BJ (cell line): Measurements from ENCODE around the gene TM4SF1. TPM values are rescaled to one million over a fixed set of nuclear protein-coding genes. Genes with fewer than 3 reads are reported as not detected.

Source experiments
- CTCF ChIA-PET: fragments of 350-600 bp; formaldehyde crosslinking; extraction: SDS; loops from one replicate; lab custom pipeline; 2021; ENCODE audit warnings: antibody characterized with exemption, inconsistent platforms; lab: Yijun Ruan, JAX
- POLR2A ChIA-PET: fragments of 300-600 bp; sonication (Branson Sonifier 250); formaldehyde crosslinking; extraction: SDS; loops from one replicate; lab custom pipeline; 2021; ENCODE audit warnings: antibody characterized with exemption; lab: Charles Lee
- DNase-seq: peaks from one replicate; pipeline ENCODE4 v3.0.0-alpha.2; 2011; ENCODE audit warnings: low read depth
- H3K27me3 ChIP-seq: 2 replicates; pipeline ENCODE4 v1.6.0; 2011; ENCODE audit warnings: low read length; ENCODE audit not compliant: control insufficient read depth, insufficient read depth
- H3K36me3 ChIP-seq: 2 replicates; pipeline ENCODE4 v1.5.1; 2011; ENCODE audit warnings: low read length; ENCODE audit not compliant: control insufficient read depth, insufficient read depth
- H3K4me3 ChIP-seq: 2 replicates; pipeline ENCODE4 v1.5.1; 2011; ENCODE audit warnings: low read depth, mild to moderate bottlenecking, control low read depth, low read length
- CTCF ChIP-seq: IDR thresholded peaks from 2 replicates; pipeline ENCODE4 v1.5.1; 2011; ENCODE audit warnings: low read depth, mild to moderate bottlenecking, control low read depth, inconsistent platforms, low read length, moderate library complexity; ENCODE audit not compliant: insufficient read depth
- polyA plus RNA-seq: library from polyadenylated mRNA; depleted of rRNA; stranded (reverse); fragments of >200 nt; gene quantifications from 2 replicates; pipeline ENCODE4 v1.2.3, GENCODE V29; 2011

Gene TM4SF1
- polyA plus RNA-seq, 1 experiment, result 48.0 TPM

GRCh38 chr3:149417727-149418126 is 40.3 kb upstream of the TM4SF1 start:
- CTCF ChIA-PET, result interaction anchor here (0.6 to 0.8 kb wide), 2 partner anchors 9 to 16 kb away, joined by 3 read pairs; no protein-coding TSS in a partner anchor
- POLR2A ChIA-PET, result no interaction called here
- no peak overlapping the region for H3K4me3 ChIP-seq
- DNase-seq, result no peak
- no peaks in the 10 kb centered on the region for H3K27me3 ChIP-seq
- no peaks in the 10 kb centered on the region for H3K36me3 ChIP-seq
- TF ChIP-seq CTCF, result no peak

- POLR2A ChIA-PET, result no interaction called here
- no peak overlapping the region for H3K4me3 ChIP-seq
- CTCF ChIA-PET, result interaction anchor here (0.6 to 1.7 kb wide), 2 partner anchors 8 to 62 kb away, joined by 3 read pairs; no protein-coding TSS in a partner anchor
- no peak for DNase-seq
- no peaks in the 10 kb centered on the region for H3K36me3 ChIP-seq
- H3K27me3 ChIP-seq, result no peaks in the 10 kb centered on the region
- no peak for TF ChIP-seq CTCF
Observed at GRCh38 chr3:149417174-149417573, 39.7 kb upstream of the TM4SF1 start.

GRCh38 chr3:149415484-149415883 is 38.0 kb upstream of the TM4SF1 start:
- CTCF ChIA-PET, result interaction anchor here (1.7 kb wide), 1 partner anchor 64 kb away, joined by 3 read pairs; no protein-coding TSS in a partner anchor
- Histone ChIP-seq H3K4me3 (no peak overlapping the region), H3K27me3 (no peaks in the 10 kb centered on the region), H3K36me3 (no peaks in the 10 kb centered on the region)
- no peak for DNase-seq
- TF ChIP-seq CTCF, result no peak
- POLR2A ChIA-PET, result no interaction called here

- no peak for TF ChIP-seq CTCF
- H3K27me3 ChIP-seq, result no peaks in the 10 kb centered on the region
- POLR2A ChIA-PET, result no interaction called here
- no peak overlapping the region for H3K4me3 ChIP-seq
- CTCF ChIA-PET, result interaction anchor here (0.7 kb wide), 1 partner anchor 41 kb away, joined by 3 read pairs; no protein-coding TSS in a partner anchor
- no peak for DNase-seq
- no peaks in the 10 kb centered on the region for H3K36me3 ChIP-seq
Observed at GRCh38 chr3:149414557-149415231, 37.2 kb upstream of the TM4SF1 start.

GRCh38 chr3:149411583-149411982 is 34.1 kb upstream of the TM4SF1 start:
- Histone ChIP-seq H3K27me3 (no peaks in the 10 kb centered on the region), H3K4me3 (no peak overlapping the region), H3K36me3 (no peaks in the 10 kb centered on the region)
- TF ChIP-seq CTCF, result no peak
- DNase-seq, result no peak
- CTCF ChIA-PET, result no interaction called here
- POLR2A ChIA-PET, result no interaction called here
